NCI-H446 (cell line): ENCODE results near the gene OR4L1.
"Not testable (repeated sequence)": the region's sequence is repeated elsewhere in the genome, so short reads cannot be mapped to it uniquely, and the experiment has no call there.

Source experiments
- DNase-seq, 2 experiments: peaks; one replicate each; lab custom pipeline; 2025; lab: John Stamatoyannopoulos, UW

Gene OR4L1, protein sequence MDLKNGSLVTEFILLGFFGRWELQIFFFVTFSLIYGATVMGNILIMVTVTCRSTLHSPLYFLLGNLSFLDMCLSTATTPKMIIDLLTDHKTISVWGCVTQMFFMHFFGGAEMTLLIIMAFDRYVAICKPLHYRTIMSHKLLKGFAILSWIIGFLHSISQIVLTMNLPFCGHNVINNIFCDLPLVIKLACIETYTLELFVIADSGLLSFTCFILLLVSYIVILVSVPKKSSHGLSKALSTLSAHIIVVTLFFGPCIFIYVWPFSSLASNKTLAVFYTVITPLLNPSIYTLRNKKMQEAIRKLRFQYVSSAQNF

GRCh38 chr14:20059745-20060144, at the start of gene OR4L1:
TSS of gene OR4L1 (plus strand) at chr14:20060045. CDS start at chr14:20060045, 0 bp downstream.
- DNase-seq = no peak

DNA sequence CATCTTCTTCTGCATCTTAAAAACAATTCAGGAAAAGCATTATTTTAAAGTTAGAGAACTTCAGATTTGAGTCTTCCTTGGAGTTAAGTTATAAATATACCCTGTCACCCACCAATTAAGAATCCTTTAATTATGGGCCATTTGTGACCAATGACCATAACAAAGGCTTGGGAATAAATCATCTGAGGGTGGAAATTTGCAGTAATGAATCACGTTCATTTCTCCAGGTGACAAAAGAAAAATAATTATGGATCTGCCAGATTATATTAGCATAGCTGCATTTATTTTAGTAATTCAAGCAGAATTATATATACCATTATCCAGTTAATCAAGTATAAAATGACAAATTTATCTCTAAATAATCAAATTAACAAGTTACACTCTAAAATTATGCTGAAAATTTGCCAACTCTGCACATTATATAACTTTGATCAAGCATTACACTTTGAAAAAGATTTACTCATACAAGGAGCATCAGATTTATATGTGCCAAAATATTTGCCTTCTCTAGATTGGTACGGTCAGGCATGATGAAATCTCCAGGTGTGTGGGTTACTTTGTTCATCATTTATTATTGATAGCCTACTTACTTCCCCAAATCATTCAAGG, 40.5 kb upstream of the OR4L1 start, which contains the start of gene OR4K14:
Gene OR4K14 (minus strand): TSS at position 51 of the 609 bp plus-strand sequence. CDS start 4,114 bp downstream, outside the sequence.
- no peak for DNase-seq

DNA sequence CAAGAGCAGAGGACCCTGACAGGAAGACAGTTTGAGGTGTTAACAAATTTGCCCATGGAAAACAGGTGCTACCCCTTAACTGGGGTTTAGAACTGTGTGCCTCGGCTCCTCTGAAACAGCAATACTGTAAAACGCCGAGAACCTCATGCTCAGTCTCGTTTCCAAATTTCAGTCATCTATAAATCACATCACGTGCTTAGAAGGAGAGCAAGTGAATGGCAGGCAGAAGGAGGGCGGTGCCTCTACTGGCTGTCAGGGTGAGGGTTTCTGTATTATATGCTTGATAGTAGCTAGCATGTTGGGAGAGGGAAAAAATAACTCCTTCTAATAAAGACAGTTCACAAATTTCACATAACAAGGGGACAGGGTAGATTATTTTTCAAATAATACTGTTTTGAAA, 28.8 kb upstream of the OR4L1 start:
- no peak for DNase-seq

GRCh38 chr14:20035449-20035848, 24.4 kb upstream of the OR4L1 start:
- DNase-seq = no peak

GRCh38 chr14:20035938-20036337, 23.9 kb upstream of the OR4L1 start, which contains the start of gene OR4K13:
TSS of gene OR4K13 (minus strand) at chr14:20036038. CDS start at chr14:20034758, 1,280 bp downstream.
- DNase-seq = no peak

GRCh38 chr14:20044243-20044642, 15.6 kb upstream of the OR4L1 start:
- no peak for DNase-seq

DNA sequence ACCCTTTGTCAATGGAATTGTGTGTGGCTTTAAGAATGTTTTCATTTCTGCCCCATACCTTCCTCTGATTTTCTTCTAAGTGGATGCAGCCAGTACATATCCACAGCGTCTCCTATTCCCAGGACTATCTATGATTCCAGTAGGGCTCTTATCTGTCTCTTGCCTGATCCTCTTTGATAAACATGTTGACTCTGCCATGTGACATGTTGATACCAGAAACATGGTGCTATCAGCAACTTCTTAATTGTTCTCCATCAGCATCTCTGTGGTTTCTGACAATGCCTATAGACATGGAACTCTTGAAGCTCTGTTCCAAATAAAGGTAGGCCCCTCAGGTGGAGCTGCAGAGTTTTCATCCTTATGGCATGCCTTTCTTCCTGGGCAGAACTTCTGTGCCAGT, 11.6 kb upstream of the OR4L1 start:
- no peak for DNase-seq

- no peak for DNase-seq
Observed at GRCh38 chr14:20092050-20092449, 32.2 kb downstream of the OR4L1 start.

DNA sequence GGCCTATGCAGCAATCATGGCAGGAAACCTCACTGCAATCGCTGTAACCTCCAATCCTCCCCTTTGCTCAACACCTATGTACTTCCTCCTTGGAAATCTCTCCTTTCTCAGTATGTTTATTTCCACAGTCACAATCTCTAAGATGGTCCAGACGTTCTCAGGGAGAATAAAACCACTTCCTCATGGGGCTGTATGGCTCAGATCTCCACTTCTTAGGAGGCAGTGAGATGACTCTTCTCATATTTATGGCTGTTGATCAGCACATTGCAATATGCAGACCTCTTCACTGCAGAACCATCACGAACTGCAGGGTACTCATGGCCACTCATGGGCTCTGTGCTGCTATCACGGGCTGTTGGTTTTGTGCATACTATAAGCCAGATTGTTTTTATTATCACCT, 33.6 kb downstream of the OR4L1 start:
- DNase-seq = no peak

DNA sequence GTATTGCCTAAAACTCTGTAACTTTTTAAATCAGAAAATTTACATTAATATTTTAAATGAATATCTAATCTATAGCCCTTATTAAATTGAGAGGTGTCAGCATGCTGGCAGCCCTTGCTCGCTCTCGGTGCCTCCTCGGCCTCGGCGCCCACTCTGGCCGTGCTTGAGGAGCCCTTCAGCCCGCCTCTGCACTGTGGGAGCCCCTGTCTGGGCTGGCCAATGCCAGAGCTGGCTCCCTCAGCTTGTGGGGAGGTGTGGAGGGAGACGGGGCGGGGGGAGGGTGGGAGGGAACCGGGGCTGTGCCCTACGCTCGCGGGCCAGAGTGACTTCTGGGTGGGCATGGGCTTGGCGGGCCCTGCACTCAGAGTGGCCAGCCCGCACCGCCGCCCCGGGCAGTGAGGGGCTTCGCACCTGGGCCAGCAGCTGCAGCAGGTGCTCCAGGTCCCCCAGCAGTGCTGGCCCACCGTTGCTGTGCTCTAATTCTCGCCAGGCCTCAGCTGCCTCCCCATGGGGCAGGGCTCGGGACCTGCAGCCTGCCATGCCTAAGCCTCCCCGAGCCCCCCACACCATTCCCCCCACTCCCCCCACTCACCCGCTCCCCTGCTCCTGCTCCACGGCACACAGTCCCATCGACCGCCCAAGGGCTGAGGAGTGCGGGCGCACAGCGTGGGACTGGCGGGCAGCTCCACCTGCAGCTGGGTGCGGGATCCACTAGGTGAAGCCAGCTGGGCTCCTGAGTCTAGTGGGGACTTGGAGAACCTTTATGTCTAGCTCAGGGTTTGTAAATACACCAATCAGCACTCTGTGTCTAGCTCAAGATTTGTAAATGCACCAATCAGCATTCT, 39.3 kb downstream of the OR4L1 start:
- DNase-seq = not testable (repeated sequence)

GRCh38 chr14:20110438-20110837, 50.6 kb downstream of the OR4L1 start, which contains the start of gene OR4K17:
TSS of gene OR4K17 (plus strand) at chr14:20110739. CDS start at chr14:20117500, 6,761 bp downstream.
- no peak for DNase-seq
